GM23338 (cell line): ENCODE results near the gene TSC22D2.

Experiments used
- EZH2phosphoT487 ChIP-seq: fragments of 200-600 bp; sonication (generic); IDR thresholded peaks from one replicate; pipeline ENCODE4 v1.8.1; 2018; ENCODE audit warnings: antibody characterized with exemption; ENCODE audit not compliant: unreplicated experiment
- TF ChIP-seq, protein P1 (sequence below), 2 experiments: fragments of 200-600 bp in 1 of 2; sonication (generic) in 1 of 2; conservative IDR thresholded peaks; 2 replicates each; pipeline versions ENCODE4 v1.5.1 to v1.6.1; 2016 to 2017; ENCODE audit warnings: antibody characterized with exemption in 2 of 2, low read depth in 2 of 2, mild to moderate bottlenecking in 2 of 2, moderate library complexity in 1 of 2

DNA sequence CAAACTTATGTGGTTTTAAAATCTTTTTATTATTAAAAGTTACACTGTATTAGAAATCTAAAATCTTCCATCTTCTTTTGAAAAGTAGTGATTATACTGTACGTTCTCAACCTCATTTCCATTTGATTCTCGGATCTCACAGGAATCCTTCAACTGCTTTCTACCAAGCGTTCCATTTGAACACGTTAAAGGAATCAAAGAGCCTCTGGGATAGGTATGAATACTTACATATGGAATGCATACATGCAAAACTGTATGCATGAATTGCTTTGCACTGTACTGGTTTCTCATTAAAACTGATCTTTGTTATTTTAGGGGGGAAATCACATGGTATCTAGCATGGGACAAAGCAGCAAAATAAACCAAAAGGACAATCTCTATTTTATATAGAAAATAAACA lies 14.8 kb downstream of the TSC22D2 start:
- TF ChIP-seq, protein P1, sequence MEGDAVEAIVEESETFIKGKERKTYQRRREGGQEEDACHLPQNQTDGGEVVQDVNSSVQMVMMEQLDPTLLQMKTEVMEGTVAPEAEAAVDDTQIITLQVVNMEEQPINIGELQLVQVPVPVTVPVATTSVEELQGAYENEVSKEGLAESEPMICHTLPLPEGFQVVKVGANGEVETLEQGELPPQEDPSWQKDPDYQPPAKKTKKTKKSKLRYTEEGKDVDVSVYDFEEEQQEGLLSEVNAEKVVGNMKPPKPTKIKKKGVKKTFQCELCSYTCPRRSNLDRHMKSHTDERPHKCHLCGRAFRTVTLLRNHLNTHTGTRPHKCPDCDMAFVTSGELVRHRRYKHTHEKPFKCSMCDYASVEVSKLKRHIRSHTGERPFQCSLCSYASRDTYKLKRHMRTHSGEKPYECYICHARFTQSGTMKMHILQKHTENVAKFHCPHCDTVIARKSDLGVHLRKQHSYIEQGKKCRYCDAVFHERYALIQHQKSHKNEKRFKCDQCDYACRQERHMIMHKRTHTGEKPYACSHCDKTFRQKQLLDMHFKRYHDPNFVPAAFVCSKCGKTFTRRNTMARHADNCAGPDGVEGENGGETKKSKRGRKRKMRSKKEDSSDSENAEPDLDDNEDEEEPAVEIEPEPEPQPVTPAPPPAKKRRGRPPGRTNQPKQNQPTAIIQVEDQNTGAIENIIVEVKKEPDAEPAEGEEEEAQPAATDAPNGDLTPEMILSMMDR (conservative IDR thresholded peaks at IDR 0.05; ENCODE audit: low read depth in 2 of 2) = no peak
- TF ChIP-seq EZH2phosphoT487 = no peak
